ENCODE measurements around the gene MYO18B. TPM values are rescaled to one million over a fixed set of nuclear protein-coding genes. Genes with fewer than 3 reads are reported as not detected.

MYO18B gene
- polyA plus RNA-seq, 1 donor (not counting 4 experiments of a cell fraction or from before 2014, with no cell fraction given) = not detected

DNA sequence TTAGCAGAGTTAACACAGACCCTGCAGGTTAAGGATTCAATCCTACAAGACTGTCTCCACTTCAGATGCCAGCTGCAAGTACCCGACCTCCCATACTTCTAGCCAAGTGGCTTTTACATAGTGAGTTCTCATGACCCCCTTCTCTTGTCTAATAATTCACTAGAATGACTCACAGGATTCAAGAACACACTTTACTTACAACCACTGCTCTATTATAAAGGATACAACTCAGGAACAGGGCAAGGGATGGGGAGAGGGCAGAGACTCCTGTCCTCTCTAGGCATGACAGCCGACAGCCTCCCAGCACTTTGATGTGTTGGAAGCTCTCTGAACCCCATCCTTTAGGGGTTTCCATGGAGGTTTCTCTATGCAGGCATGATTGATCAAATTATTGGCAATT, 60.0 kb downstream of the MYO18B start:
- DNase-seq (ENCODE audit: low read depth, low spot score) = no peak
- Histone ChIP-seq H3K9me1 (ENCODE audit: control insufficient read depth, extremely low read depth, insufficient read depth, low read length) (no peaks in the 10 kb centered on the region), H3K27me3 (ENCODE audit: control insufficient read depth, extremely low read depth, insufficient read depth, low read length) (peaks cover 5% of the 10 kb centered on the region), H3K4me2 (ENCODE audit: control insufficient read depth, extremely low read depth, insufficient read depth, low read depth, low read length) (no peak overlapping the region), H3K36me3 (ENCODE audit: control insufficient read depth in 2 of 2, extremely low read depth in 1 of 2, insufficient read depth in 2 of 2, low read length in 2 of 2) (no peaks in the 10 kb centered on the region), H3K4me1 (ENCODE audit: control insufficient read depth, extremely low read depth, insufficient read depth, low read length) (no peaks in the 10 kb centered on the region), H3K9ac (ENCODE audit: control insufficient read depth, extremely low read depth, insufficient read depth, low read length) (no peak overlapping the region), H3K9me3 (ENCODE audit: control insufficient read depth, low read depth, low read length) (no peaks in the 10 kb centered on the region), H3K27ac (ENCODE audit: control insufficient read depth, insufficient read depth, low read length) (no peak overlapping the region), H3K79me2 (ENCODE audit: control insufficient read depth, insufficient read depth, low read length) (no peaks in the 10 kb centered on the region), H2AFZ (ENCODE audit: control insufficient read depth, low read length) (no peak overlapping the region), H3K4me3 (ENCODE audit: control insufficient read depth in 2 of 3, extremely low read depth in 1 of 3, insufficient read depth in 2 of 3, low read depth in 1 of 3, low read length in 3 of 3) (no peak overlapping the region), H4K20me1 (ENCODE audit: control insufficient read depth, extremely low read depth, insufficient read depth, low read length) (no peaks in the 10 kb centered on the region)
- TF ChIP-seq EZH2 (IDR thresholded peaks at IDR 0.05; ENCODE audit: low read length) = no peak
- TF ChIP-seq, protein P1, sequence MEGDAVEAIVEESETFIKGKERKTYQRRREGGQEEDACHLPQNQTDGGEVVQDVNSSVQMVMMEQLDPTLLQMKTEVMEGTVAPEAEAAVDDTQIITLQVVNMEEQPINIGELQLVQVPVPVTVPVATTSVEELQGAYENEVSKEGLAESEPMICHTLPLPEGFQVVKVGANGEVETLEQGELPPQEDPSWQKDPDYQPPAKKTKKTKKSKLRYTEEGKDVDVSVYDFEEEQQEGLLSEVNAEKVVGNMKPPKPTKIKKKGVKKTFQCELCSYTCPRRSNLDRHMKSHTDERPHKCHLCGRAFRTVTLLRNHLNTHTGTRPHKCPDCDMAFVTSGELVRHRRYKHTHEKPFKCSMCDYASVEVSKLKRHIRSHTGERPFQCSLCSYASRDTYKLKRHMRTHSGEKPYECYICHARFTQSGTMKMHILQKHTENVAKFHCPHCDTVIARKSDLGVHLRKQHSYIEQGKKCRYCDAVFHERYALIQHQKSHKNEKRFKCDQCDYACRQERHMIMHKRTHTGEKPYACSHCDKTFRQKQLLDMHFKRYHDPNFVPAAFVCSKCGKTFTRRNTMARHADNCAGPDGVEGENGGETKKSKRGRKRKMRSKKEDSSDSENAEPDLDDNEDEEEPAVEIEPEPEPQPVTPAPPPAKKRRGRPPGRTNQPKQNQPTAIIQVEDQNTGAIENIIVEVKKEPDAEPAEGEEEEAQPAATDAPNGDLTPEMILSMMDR (optimal IDR thresholded peaks at IDR 0.05 in 1 of 3, IDR thresholded peaks at IDR 0.05 in 1 of 3, conservative IDR thresholded peaks at IDR 0.05 in 1 of 3; ENCODE audit: extremely low read depth in 1 of 3, insufficient read depth in 2 of 3, low read length in 3 of 3) = no peak
- no peak for FAIRE-seq
- dilution Hi-C loops (cut with MboI; ENCODE audit: extremely low pct_ligation_motif_present, low sequenced_read_pairs) = no loop called here

DNA sequence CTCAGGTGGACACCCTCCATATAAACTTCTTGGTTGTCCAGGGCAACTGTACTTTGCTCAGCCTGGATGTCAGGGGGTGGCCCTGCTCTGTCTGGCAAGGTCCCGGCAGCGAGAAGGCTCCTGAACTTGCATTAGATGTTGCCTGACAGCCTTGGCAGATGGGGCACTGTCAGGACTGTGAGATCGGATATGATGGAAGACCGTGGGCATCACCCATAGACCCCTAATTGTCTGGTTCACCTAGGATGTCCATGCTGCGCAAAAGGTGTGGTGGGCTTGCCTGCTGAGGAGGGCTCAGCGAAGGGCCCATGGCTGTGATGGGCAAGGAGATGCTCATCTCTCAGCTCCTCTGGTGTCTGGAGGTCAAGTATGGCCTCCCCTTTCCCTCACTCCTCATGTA, 62.7 kb downstream of the MYO18B start:
- H3K4me3 ChIP-seq (ENCODE audit: control insufficient read depth in 2 of 3, extremely low read depth in 1 of 3, insufficient read depth in 2 of 3, low read depth in 1 of 3, low read length in 3 of 3) = no peak overlapping the region
- DNase-seq (ENCODE audit: low read depth, low spot score) (no peak), FAIRE-seq (no peak)
- H2AFZ ChIP-seq (ENCODE audit: control insufficient read depth, low read length) = no peak overlapping the region
- no peak overlapping the region for H3K4me2 ChIP-seq (ENCODE audit: control insufficient read depth, extremely low read depth, insufficient read depth, low read depth, low read length)
- no peaks in the 10 kb centered on the region for H3K4me1 ChIP-seq (ENCODE audit: control insufficient read depth, extremely low read depth, insufficient read depth, low read length)
- no peak overlapping the region for H3K9ac ChIP-seq (ENCODE audit: control insufficient read depth, extremely low read depth, insufficient read depth, low read length)
- no peaks in the 10 kb centered on the region for H3K79me2 ChIP-seq (ENCODE audit: control insufficient read depth, insufficient read depth, low read length)
- no peaks in the 10 kb centered on the region for H3K27me3 ChIP-seq (ENCODE audit: control insufficient read depth, extremely low read depth, insufficient read depth, low read length)
- no peak overlapping the region for H3K27ac ChIP-seq (ENCODE audit: control insufficient read depth, insufficient read depth, low read length)
- TF ChIP-seq EZH2 (IDR thresholded peaks at IDR 0.05; ENCODE audit: low read length) = no peak
- TF ChIP-seq, protein P1 (optimal IDR thresholded peaks at IDR 0.05 in 1 of 3, IDR thresholded peaks at IDR 0.05 in 1 of 3, conservative IDR thresholded peaks at IDR 0.05 in 1 of 3; ENCODE audit: extremely low read depth in 1 of 3, insufficient read depth in 2 of 3, low read length in 3 of 3) = no peak
- H3K36me3 ChIP-seq (ENCODE audit: control insufficient read depth in 2 of 2, extremely low read depth in 1 of 2, insufficient read depth in 2 of 2, low read length in 2 of 2) = no peaks in the 10 kb centered on the region
- no peaks in the 10 kb centered on the region for H4K20me1 ChIP-seq (ENCODE audit: control insufficient read depth, extremely low read depth, insufficient read depth, low read length)
- dilution Hi-C loops (cut with MboI; ENCODE audit: extremely low pct_ligation_motif_present, low sequenced_read_pairs) = no loop called here
- H3K9me1 ChIP-seq (ENCODE audit: control insufficient read depth, extremely low read depth, insufficient read depth, low read length) = no peaks in the 10 kb centered on the region
- no peaks in the 10 kb centered on the region for H3K9me3 ChIP-seq (ENCODE audit: control insufficient read depth, low read depth, low read length)

Data from keratinocyte (primary cell).